Right renal cortex interstitium (tissue), 3 donors: ENCODE results near the gene FARP1. TPM values are rescaled to one million over a fixed set of nuclear protein-coding genes. Genes with fewer than 3 reads are reported as not detected.
"Not testable (repeated sequence)": the region's sequence is repeated elsewhere in the genome, so short reads cannot be mapped to it uniquely, and the experiment has no call there.

ENCODE experiments used
- DNase-seq, 3 donors: peaks; one replicate each; pipeline ENCODE4 v3.0.0-alpha.2; 2013; ENCODE audit warnings: low read depth in 3 of 3, low spot score in 2 of 3
- polyA plus RNA-seq, 3 donors: library from polyadenylated mRNA; unstranded; fragments of 120-200 nt; gene quantifications; one replicate each; pipeline ENCODE4 v1.2.1, GENCODE V29; 2013; ENCODE audit not compliant: insufficient read length in 3 of 3

The FARP1 gene
- polyA plus RNA-seq, 3 donors: 256 to 276 (median 265) TPM

GRCh38 chr13:98348466-98349200, 205.7 kb downstream of the FARP1 start:
- no peak for DNase-seq

DNA sequence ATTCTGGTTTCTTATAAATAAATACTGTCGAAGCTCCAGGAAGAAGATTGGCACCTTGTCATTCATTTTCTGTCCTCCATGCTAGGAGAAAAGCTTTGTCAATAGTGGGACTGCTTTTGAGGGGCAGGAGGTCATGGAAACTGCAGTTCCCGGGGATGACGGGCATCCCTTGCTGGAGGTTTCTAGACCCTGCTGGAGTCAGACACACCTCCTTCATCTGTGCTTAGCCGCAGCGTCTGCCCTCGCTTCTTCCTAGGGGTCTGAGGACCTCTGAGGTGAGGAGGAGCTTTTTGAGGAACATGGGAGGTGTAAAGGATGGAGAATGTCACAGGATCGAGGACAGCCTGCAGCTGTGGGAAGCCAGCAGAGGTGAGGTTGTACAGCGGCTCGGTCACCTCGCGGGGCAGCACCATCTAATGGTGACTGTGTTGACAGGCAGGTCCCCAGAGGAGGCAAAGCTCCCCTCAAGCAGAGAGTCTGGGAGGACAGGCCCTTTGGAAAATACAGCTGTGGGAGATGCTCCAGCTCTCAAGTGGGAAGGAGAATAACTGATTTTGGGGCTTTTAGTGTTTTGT, 206.9 kb downstream of the FARP1 start:
- no peak for DNase-seq

- no peak for DNase-seq
Measured at GRCh38 chr13:98350746-98351330, 207.9 kb downstream of the FARP1 start.

DNA sequence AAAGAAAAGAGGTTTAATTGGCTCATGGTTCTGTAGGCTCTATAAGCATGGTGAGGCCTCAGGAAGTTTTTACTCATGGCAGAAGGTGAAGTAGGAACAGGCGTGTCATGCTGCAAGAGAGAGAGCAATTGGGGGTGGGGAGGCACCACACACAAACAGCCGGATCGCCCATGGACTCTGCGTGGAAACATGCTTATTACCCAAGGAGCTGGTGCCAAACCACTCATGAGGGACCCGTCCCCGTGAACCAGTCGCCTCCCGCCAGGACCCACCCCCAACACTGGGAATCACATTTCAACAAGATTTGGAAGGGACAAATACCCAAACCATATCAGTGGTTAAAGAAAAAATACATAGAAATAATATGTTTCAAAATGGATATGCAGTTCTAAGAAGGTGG, 208.7 kb downstream of the FARP1 start:
- no peak for DNase-seq

DNA sequence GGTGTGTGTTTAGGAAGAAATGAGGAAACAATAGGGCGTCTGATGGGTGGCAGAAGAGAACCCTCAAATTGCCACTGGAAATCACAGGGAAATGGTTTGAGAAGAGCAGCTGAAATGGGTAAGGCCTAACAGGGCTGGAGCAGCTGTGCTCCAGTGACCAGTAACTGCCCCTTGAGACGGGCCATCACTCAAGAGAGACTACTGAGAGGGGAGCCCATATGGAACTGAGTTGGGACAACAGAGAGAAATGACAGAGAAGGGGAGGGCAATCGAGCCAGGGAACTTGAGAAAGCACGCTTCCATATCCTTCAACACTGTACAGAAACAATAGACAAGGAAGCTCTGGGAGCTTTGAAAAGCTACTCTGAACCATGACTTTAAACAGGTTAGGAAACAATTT, 209.3 kb downstream of the FARP1 start:
- no peak for DNase-seq

- no peak for DNase-seq
Measured at GRCh38 chr13:98353750-98354149, 210.9 kb downstream of the FARP1 start.

- no peak for DNase-seq
Measured at GRCh38 chr13:98358937-98359336, 216.0 kb downstream of the FARP1 start.

DNA sequence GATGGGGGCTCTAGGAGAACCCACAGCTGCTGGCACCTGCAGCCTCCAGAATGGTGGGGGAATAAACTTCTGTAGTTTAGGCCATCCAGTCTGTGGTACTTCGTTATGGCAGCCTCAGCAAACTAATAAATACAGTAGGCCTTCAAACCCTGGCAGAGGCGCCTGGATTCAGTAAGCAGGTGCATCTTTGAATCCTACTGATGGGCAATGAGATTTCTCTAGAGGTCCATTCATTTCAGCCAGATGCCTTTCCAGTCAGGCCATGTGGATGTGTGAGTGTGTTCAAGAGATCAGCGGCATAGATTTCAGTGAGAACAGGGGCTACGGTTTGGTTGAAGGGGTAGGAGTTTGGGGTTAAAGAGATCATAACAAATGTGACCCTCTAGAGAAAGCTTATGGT, 217.7 kb downstream of the FARP1 start:
- DNase-seq: no peak

DNA sequence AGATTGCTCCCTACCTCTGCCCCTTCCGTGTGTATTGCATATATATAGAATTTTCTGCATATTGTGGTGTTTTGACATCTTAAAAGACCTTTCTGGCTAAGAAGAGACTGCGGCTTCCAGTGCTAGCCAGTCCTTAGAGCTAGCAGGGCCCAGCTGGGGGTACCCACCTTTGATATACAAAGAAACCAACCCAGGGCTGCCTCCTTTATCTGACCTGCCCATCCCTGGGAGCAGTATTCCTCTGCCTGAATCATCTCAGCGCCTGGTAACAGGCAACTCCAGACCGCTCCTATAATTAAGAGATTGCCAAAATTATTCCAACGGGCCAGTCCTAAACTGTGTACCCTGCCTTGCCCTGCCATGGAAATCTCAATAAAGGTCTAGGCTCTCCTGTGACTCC, 220.4 kb downstream of the FARP1 start:
- no peak for DNase-seq

- no peak for DNase-seq
Measured at GRCh38 chr13:98364179-98364578, 221.3 kb downstream of the FARP1 start.

DNA sequence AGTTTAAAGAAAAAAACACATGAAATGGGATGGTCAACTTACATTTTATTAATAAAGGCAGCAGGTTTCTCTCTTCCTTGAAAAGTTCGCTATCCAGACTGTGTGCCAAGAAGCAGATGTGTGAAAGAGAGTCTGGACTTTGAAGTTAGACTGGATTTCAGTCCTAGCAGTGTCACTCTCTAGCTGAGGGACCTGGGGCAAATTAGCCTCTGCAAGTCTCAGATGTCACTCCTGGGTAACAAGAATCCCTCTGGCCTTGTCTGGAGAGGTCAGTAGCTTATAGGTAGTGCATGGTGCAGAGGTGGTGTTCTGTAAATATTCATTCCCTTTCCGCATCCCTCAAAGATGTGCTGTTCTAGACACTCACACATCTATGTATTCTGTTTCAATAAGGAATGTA, 221.8 kb downstream of the FARP1 start:
- no peak for DNase-seq

DNA sequence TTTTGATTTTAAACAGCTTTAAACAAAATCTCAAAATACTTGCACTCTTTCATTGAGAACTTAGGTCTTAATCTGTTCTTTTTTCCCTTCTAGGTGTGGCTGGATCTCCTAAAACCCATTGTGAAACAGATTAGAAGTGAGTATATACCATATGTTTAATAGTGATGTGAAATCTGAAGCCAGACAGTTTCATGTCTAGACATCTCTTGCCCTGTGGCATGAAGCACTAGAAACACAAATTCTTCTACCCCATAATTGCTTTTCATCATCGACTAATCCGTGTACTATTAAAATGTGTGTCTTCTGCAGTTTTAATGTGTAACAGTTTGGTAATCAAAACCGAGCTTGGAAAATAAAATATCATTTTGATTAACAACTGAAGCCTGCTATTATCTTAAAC, 222.4 kb downstream of the FARP1 start:
- DNase-seq: no peak

- DNase-seq: no peak
Measured at GRCh38 chr13:98366010-98366409, 223.1 kb downstream of the FARP1 start.

- DNase-seq: no peak
Measured at GRCh38 chr13:98366443-98366842, 223.5 kb downstream of the FARP1 start.

GRCh38 chr13:98366959-98367358, 224.1 kb downstream of the FARP1 start:
- no peak for DNase-seq

GRCh38 chr13:98368019-98368418, 225.1 kb downstream of the FARP1 start:
- no peak for DNase-seq

DNA sequence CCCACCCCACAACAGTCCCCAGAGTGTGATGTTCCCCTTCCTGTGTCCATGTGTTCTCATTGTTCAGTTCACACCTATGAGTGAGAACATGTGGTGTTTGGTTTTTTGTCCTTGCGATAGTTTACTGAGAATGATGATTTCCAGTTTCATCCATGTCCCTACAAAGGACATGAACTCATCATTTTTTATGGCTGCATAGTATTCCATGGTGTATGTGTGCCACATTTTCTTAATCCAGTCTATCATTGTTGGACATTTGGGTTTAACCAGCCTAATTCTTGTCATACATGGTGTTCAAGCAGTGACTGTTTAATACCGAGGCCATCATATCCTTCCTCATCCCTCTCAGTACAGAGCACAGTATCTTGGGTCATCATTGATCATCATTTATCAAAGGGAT, 226.6 kb downstream of the FARP1 start:
- not testable (repeated sequence) for DNase-seq

DNA sequence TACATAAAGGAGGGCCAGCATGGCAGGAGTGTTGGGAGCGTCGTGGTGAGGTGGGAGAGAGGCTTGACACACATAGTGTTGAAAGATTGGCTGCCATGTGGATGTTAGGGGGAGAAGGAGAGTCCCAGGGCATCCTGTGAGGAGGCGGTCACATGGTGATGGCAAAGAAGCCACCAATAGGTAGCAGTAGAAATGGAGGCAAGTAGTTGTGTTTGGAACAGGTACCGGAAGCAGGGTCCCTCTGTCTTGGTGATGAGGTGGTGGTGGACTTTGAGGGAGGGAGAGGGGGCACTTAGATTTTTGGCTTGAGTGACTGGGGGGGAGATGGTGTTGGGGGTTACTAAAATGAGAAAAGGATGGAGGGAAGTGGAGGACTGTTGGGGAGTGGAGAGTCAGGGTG, 227.4 kb downstream of the FARP1 start:
- DNase-seq: no peak

- no peak for DNase-seq
Measured at GRCh38 chr13:98370806-98371515, 228.1 kb downstream of the FARP1 start.

DNA sequence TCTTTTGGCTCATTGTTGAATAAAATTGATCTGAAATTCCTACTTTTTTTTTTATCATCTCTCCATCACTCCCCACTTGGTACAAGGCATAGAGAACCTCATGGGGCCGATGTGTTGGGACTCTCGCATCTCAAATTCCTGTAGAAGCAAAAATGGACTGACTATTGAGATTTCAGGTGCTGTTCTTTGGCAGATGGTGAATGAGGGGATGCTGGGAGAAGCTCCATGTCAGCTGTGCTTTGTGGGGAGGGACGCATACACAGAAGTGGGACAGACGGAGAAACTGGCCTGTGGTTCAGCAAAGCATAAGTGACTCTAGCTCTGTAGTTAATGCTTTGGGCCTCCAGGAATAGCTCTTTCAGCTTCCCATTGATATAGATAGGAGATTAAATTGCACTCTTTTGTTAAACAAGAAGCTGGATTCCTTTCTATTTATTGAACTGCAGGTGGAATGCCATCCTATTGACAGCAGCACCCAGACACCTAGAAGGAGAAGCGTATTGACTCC, 228.7 kb downstream of the FARP1 start:
- DNase-seq: no peak

DNA sequence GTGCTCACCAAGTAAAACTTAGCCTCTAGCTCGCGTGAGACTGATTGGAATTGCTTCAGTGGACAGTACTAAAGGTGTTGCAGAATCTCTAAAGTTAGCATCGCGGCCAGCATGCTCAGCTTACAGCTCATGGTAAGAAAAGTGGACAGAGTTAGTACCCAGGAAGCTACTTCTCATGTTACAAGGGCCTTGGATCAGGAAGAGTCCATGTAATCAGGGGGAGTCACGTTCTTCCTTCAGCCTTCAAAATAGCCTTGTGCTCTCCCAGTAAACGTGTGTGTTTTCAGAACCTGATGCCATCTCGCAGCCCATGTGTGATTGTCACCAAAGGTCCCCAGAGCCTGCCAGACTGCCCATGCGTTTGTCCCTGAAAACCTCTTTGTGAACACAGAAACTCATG, 230.0 kb downstream of the FARP1 start:
- DNase-seq: peak in 2 of 3 donors; percentile 72 to 76
